HepG2 (cell line): ENCODE data around the gene TMEM62. TPM values are rescaled to one million over a fixed set of nuclear protein-coding genes. Genes with fewer than 3 reads are reported as not detected.

Experiments used
- ATF1 ChIP-seq: IDR thresholded peaks from 2 replicates; pipeline ENCODE4 v1.6.1; 2016; ENCODE audit warnings: mild to moderate bottlenecking, control low read depth
- CERS6 ChIP-seq: sonication (generic); formaldehyde crosslinking; IDR thresholded peaks from 2 replicates; pipeline ENCODE4 v1.5.0; 2020; ENCODE audit warnings: missing genetic modification reagents
- ERF ChIP-seq: IDR thresholded peaks from 2 replicates; pipeline ENCODE4 v1.6.1; 2018; ENCODE audit warnings: missing biosample characterization, missing genetic modification reagents
- FOSL1 ChIP-seq: sonication (generic); formaldehyde crosslinking; IDR thresholded peaks from 2 replicates; pipeline ENCODE4 v1.9.0; 2021; ENCODE audit warnings: missing genetic modification reagents, borderline replicate concordance
- FOXM1 ChIP-seq: sonication (generic); formaldehyde crosslinking; IDR thresholded peaks from 2 replicates; pipeline ENCODE4 v1.5.0; 2020; ENCODE audit warnings: missing genetic modification reagents
- NR3C1 ChIP-seq: sonication (generic); formaldehyde crosslinking; IDR thresholded peaks from 2 replicates; pipeline ENCODE4 v1.4.0; 2020; ENCODE audit warnings: missing genetic modification reagents
- POLR2AphosphoS5 ChIP-seq: IDR thresholded peaks from 2 replicates; pipeline ENCODE4 v1.6.1; 2012; ENCODE audit warnings: low read depth, low read length
- RBM39 ChIP-seq: fragments of 200-400 bp; formaldehyde crosslinking; IDR thresholded peaks from one replicate; pipeline ENCODE4 v1.6.1; 2018; ENCODE audit warnings: antibody characterized with exemption, mild to moderate bottlenecking, low read depth, low read length; ENCODE audit not compliant: poor library complexity, severe bottlenecking
- REST ChIP-seq, 2 experiments: IDR thresholded peaks; 2 replicates each; pipeline ENCODE4 v1.6.1; 2011 to 2012; ENCODE audit warnings: low read length in 2 of 2, borderline replicate concordance in 1 of 2, low read depth in 1 of 2, mild to moderate bottlenecking in 1 of 2, moderate library complexity in 1 of 2
- SP4 ChIP-seq: sonication (generic); formaldehyde crosslinking; IDR thresholded peaks from 2 replicates; pipeline ENCODE4 v1.8.1; 2023; ENCODE audit warnings: mild to moderate bottlenecking, missing genetic modification reagents
- SSRP1 ChIP-seq: IDR thresholded peaks from 2 replicates; pipeline ENCODE4 v1.6.1; 2016; ENCODE audit warnings: control low read depth
- TBP ChIP-seq: sonication (generic); formaldehyde crosslinking; IDR thresholded peaks from 2 replicates; pipeline ENCODE4 v1.5.0; 2020; ENCODE audit warnings: missing genetic modification reagents
- TBX3 ChIP-seq: fragments of 450-650 bp; IDR thresholded peaks from 2 replicates; pipeline ENCODE4 v1.6.1; 2017; ENCODE audit warnings: antibody characterized with exemption, mild to moderate bottlenecking, inconsistent platforms, borderline replicate concordance
- ZFP36 ChIP-seq: fragments of 150-350 bp; IDR thresholded peaks from 2 replicates; pipeline ENCODE4 v1.6.1; 2018; ENCODE audit warnings: borderline replicate concordance, low read length, low read depth; ENCODE audit not compliant: partially characterized antibody
- ZKSCAN5 ChIP-seq: sonication (generic); formaldehyde crosslinking; IDR thresholded peaks from 2 replicates; pipeline ENCODE4 v1.5.1; 2020; ENCODE audit warnings: mild to moderate bottlenecking, missing genetic modification reagents
- ZNF263 ChIP-seq: sonication (generic); formaldehyde crosslinking; IDR thresholded peaks from 2 replicates; pipeline ENCODE4 v1.4.0; 2020; ENCODE audit warnings: missing genetic modification reagents
- ZNF30 ChIP-seq: sonication (generic); formaldehyde crosslinking; IDR thresholded peaks from 2 replicates; pipeline ENCODE4 v1.5.0; 2020; ENCODE audit warnings: mild to moderate bottlenecking, missing genetic modification reagents
- ZNF407 ChIP-seq: sonication (generic); formaldehyde crosslinking; IDR thresholded peaks from one replicate; pipeline ENCODE4 v1.5.1; 2020; ENCODE audit warnings: mild to moderate bottlenecking, missing genetic modification reagents; ENCODE audit errors: not compliant biosample characterization
- polyA plus RNA-seq, 8 experiments: library from polyadenylated mRNA; depleted of rRNA in 3 of 8; stranded (reverse) in 7 of 8; unstranded in 1 of 8; fragments of >200 nt; fragmentation: Illumina TruSeq in 4 of 8; extraction: Trizol in 4 of 8; gene quantifications; 2 replicates each; pipeline versions ENCODE4 v1.2.1 to v1.2.3, GENCODE V29; 2011 to 2016; ENCODE audit warnings: low read depth in 4 of 8, missing spikeins in 1 of 8, mixed read lengths in 1 of 8; ENCODE audit not compliant: insufficient read depth in 1 of 8
- total RNA-seq, 5 experiments: library from RNA; depleted of rRNA; stranded (reverse); fragments of >200 nt; fragmentation: Illumina TruSeq; extraction: Trizol; gene quantifications; 2 replicates each; pipeline ENCODE4 v1.2.3, GENCODE V29; 2016; ENCODE audit warnings: low read depth in 1 of 5

Gene TMEM62
- total and polyA plus RNA-seq, 2 of the 13 experiments (the other 11 are each of a cell fraction or from before 2014, with no cell fraction given) = 14.2 to 20.9 TPM

GRCh38 chr15:43105778-43106485, 27.5 kb upstream of the TMEM62 start, which contains the start of gene UBR1 (continued):
- TF ChIP-seq ZKSCAN5 (CRISPR knock-in tag) (no peak), ZFP36 (no peak), TBP (CRISPR knock-in tag) (no peak), ATF1 (CRISPR knock-in tag) (peak; percentile 83), FOSL1 (CRISPR knock-in tag) (no peak), RBM39 (no peak), CERS6 (CRISPR knock-in tag) (no peak), REST (IDR thresholded peaks at IDR 0.05; ENCODE audit: borderline replicate concordance in 1 of 2, low read depth in 1 of 2, low read length in 2 of 2) (no peak), ZNF407 (CRISPR knock-in tag) (no peak), FOXM1 (no peak), SP4 (CRISPR knock-in tag) (peak; percentile 50), SSRP1 (no peak), ZNF30 (CRISPR knock-in tag) (peak; percentile 56; the same call in 1 of the 2 replicates), POLR2AphosphoS5 (peak; percentile 83), ERF (CRISPR knock-in tag) (peak; percentile 51; the same call in 1 of the 2 replicates), NR3C1 (CRISPR knock-in tag) (no peak), ZNF263 (CRISPR knock-in tag) (0 out of 2 replicates have a peak, but pooled peaks have one; percentile 37), TBX3 (no peak)
